Suprapubic skin (tissue), 4 donors: Measurements from ENCODE around the gene RNF34.
"Not testable (repeated sequence)": the region's sequence is repeated elsewhere in the genome, so short reads cannot be mapped to it uniquely, and the experiment has no call there.

Source experiments
- POLR2A ChIP-seq, 2 donors: fragments of 450-650 bp; IDR thresholded peaks; one replicate each; pipeline ENCODE4 v1.6.1; 2017; ENCODE audit warnings: antibody characterized with exemption in 2 of 2, mild to moderate bottlenecking in 2 of 2, moderate library complexity in 2 of 2
- POLR2AphosphoS5 ChIP-seq, 3 donors: sonication (generic); formaldehyde crosslinking; IDR thresholded peaks; one replicate each; pipeline ENCODE4 v1.6.1; 2017; ENCODE audit warnings: antibody characterized with exemption in 3 of 3
- TF ChIP-seq, protein P1 (sequence below), 2 donors: fragments of 200-600 bp in 1 of 2; fragments of 450-650 bp in 1 of 2; sonication (generic) in 1 of 2; IDR thresholded peaks; one replicate each; pipeline ENCODE4 v1.5.1; 2016 to 2019; ENCODE audit warnings: antibody characterized with exemption in 2 of 2, mild to moderate bottlenecking in 1 of 2, moderate library complexity in 1 of 2

DNA sequence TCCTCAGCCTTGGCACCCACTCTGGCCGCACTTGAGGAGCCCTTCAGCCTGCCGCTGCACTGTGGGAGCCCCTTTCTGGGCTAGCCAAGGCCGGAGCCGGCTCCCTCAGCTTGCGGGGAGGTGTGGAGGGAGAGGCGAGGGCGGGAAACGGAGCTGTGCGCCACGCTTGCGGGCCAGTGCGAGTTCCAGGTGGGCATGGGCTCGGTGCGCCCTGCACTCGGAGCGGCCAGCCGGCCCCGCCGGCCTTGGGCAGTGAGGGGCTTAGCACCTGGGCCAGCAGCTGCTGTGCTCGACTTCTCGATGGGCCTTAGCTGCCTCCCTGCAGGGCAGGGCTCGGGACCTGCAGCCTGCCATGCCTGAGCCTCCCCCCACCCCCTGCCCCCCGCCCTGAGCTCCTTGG, 25.6 kb upstream of the RNF34 start:
- TF ChIP-seq, protein P1, sequence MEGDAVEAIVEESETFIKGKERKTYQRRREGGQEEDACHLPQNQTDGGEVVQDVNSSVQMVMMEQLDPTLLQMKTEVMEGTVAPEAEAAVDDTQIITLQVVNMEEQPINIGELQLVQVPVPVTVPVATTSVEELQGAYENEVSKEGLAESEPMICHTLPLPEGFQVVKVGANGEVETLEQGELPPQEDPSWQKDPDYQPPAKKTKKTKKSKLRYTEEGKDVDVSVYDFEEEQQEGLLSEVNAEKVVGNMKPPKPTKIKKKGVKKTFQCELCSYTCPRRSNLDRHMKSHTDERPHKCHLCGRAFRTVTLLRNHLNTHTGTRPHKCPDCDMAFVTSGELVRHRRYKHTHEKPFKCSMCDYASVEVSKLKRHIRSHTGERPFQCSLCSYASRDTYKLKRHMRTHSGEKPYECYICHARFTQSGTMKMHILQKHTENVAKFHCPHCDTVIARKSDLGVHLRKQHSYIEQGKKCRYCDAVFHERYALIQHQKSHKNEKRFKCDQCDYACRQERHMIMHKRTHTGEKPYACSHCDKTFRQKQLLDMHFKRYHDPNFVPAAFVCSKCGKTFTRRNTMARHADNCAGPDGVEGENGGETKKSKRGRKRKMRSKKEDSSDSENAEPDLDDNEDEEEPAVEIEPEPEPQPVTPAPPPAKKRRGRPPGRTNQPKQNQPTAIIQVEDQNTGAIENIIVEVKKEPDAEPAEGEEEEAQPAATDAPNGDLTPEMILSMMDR (IDR thresholded peaks at IDR 0.05): not testable (repeated sequence)
- TF ChIP-seq POLR2A, POLR2AphosphoS5 (IDR thresholded peaks at IDR 0.05): not testable (repeated sequence)
